NT2/D1 (cell line): ENCODE measurements around the gene MIGA2.
A peak's percentile ranks its signal among the peaks of the same experiment; 100 is the strongest.

Source experiments
- DNase-seq: peaks from one replicate; pipeline ENCODE4 v3.0.0-alpha.2; 2011; ENCODE audit warnings: low read depth, low spot score
- H3K27me3 ChIP-seq: 2 replicates; pipeline ENCODE4 v1.6.0; 2011; ENCODE audit warnings: mild to moderate bottlenecking; ENCODE audit not compliant: insufficient read length, insufficient read depth
- H3K36me3 ChIP-seq: 2 replicates; pipeline ENCODE4 v1.6.1; 2011; ENCODE audit warnings: mild to moderate bottlenecking, low read length, mixed read lengths; ENCODE audit not compliant: insufficient read depth, insufficient read length
- H3K4me1 ChIP-seq: 2 replicates; pipeline ENCODE4 v1.5.1; 2011; ENCODE audit not compliant: insufficient read depth, insufficient read length
- H3K4me3 ChIP-seq: 2 replicates; pipeline ENCODE4 v1.5.1; 2011; ENCODE audit warnings: low read depth; ENCODE audit not compliant: insufficient read length
- H3K9ac ChIP-seq: 2 replicates; pipeline ENCODE4 v1.6.0; 2011; ENCODE audit warnings: low read depth; ENCODE audit not compliant: insufficient read length
- H3K9me3 ChIP-seq: 2 replicates; pipeline ENCODE4 v1.5.1; 2011; ENCODE audit warnings: mild to moderate bottlenecking, low read length; ENCODE audit not compliant: insufficient read depth
- SUZ12 ChIP-seq: IDR thresholded peaks from 2 replicates; pipeline ENCODE4 v1.6.1; 2011; ENCODE audit not compliant: insufficient read length, insufficient read depth; ENCODE audit errors: extremely low read depth
- YY1 ChIP-seq: IDR thresholded peaks from 2 replicates; pipeline ENCODE4 v1.6.1; 2011; ENCODE audit not compliant: insufficient read length, insufficient read depth
- ZNF274 ChIP-seq: IDR thresholded peaks from 2 replicates; pipeline ENCODE4 v1.6.1; 2011; ENCODE audit warnings: mild to moderate bottlenecking, low read depth, low read length

Gene MIGA2, protein sequence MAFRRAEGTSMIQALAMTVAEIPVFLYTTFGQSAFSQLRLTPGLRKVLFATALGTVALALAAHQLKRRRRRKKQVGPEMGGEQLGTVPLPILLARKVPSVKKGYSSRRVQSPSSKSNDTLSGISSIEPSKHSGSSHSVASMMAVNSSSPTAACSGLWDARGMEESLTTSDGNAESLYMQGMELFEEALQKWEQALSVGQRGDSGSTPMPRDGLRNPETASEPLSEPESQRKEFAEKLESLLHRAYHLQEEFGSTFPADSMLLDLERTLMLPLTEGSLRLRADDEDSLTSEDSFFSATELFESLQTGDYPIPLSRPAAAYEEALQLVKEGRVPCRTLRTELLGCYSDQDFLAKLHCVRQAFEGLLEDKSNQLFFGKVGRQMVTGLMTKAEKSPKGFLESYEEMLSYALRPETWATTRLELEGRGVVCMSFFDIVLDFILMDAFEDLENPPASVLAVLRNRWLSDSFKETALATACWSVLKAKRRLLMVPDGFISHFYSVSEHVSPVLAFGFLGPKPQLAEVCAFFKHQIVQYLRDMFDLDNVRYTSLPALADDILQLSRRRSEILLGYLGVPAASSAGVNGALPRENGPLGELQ

DNA sequence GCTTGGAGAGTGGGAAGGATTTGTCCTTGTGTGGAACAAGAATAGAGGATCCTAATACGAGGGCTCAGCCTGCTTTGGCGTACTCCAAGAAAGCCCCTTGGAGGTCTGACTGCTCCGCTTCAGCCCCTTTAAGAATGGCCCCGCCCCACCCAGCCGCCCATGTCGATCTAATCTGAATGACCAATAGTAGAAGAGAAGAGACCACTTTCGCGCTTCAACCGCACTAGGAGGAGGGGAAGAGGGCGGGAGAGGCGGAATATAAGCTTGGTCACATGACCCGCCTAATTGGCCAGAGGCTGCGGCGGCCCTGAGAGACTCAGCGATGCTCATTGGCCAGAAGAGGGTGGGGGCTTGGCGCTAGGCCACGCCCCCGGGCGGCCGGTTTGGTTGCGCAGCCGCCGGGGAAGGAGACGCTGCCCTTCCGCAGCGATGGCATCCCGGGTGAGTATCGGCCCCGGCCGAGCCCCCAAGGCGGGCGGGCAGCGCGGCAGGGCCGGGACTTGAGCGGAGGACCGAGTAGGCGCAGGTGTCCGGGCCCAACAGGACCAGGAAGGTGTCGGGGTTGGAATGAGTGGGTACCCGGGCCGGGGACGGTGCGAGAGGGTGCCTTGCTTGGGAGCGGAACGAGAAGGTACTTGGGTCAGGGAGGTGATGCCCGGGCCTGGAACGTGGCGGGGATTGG is at the start of gene MIGA2:
TSS of gene MIGA2 (plus strand) at position 386 of the 682 bp plus-strand sequence. CDS start 3,969 bp downstream, outside the sequence.
- TF ChIP-seq YY1 (no peak), ZNF274 (no peak), SUZ12 (no peak)
- no peaks in the 10 kb centered on the region for H3K27me3 ChIP-seq
- peaks cover 12% of the 10 kb centered on the region for H3K36me3 ChIP-seq
- peak; percentile 99 for DNase-seq
- peaks cover 13% of the 10 kb centered on the region for H3K4me1 ChIP-seq
- no peaks in the 10 kb centered on the region for H3K9me3 ChIP-seq
- peak within 1 kb of the TSS; percentile 99 for H3K4me3 ChIP-seq
- peak within 1 kb of the TSS; percentile 97 for H3K9ac ChIP-seq

- no peak for TF ChIP-seq ZNF274
- no peak for TF ChIP-seq YY1
- no peak for TF ChIP-seq SUZ12
- no peaks in the 10 kb centered on the region for H3K27me3 ChIP-seq
- H3K9me3 ChIP-seq, result no peaks in the 10 kb centered on the region
- H3K4me1 ChIP-seq, result no peaks in the 10 kb centered on the region
- no peak overlapping the region for H3K4me3 ChIP-seq
- no peak for DNase-seq
- H3K36me3 ChIP-seq, result peaks cover 88% of the 10 kb centered on the region
- no peak overlapping the region for H3K9ac ChIP-seq
Measured at GRCh38 chr9:128986671-128987070, 49.8 kb upstream of the MIGA2 start.

DNA sequence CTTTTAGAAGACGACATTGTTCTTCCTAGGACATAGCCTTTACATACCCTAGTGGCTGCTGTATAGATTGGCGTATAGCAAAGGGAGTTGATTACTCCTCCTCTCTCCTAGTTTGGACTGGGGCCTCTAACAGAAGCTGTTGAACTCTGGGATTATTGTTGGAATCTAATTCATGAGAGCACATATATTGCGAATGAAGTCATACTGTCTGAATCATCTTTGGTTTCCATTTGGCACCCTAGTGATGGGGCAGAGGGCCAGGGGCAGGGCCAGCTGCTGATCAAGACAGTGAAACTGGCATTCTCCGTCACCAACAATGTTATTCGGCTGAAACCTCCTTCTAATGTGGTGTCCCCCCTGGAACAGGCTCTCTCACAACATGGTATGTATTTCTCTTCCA is 48.6 kb upstream of the MIGA2 start:
- peaks cover 88% of the 10 kb centered on the region for H3K36me3 ChIP-seq
- no peak for DNase-seq
- no peaks in the 10 kb centered on the region for H3K27me3 ChIP-seq
- no peaks in the 10 kb centered on the region for H3K9me3 ChIP-seq
- no peak overlapping the region for H3K4me3 ChIP-seq
- no peak overlapping the region for H3K9ac ChIP-seq
- no peak for TF ChIP-seq SUZ12
- TF ChIP-seq ZNF274, result no peak
- no peak for TF ChIP-seq YY1
- no peaks in the 10 kb centered on the region for H3K4me1 ChIP-seq

DNA sequence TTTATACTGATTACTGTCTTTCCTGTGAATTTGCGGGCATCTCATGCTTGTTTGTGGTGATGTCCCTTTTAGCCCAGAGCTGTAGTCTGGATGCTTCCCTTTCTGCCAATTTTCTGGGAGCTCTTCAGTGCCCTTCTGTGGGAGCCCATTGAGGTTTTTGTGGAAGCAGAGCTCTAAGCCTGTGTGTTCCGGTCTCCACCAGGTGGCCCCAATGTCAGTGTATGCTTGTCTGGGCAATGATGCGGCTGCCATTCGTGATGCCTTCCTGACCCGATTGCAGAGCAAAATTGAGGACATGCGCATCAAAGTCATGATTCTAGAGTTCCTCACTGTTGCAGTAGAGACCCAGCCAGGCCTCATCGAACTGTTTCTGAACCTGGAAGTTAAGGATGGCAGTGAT is 43.4 kb upstream of the MIGA2 start:
- no peaks in the 10 kb centered on the region for H3K4me1 ChIP-seq
- peaks cover 86% of the 10 kb centered on the region for H3K36me3 ChIP-seq
- no peaks in the 10 kb centered on the region for H3K27me3 ChIP-seq
- no peak for TF ChIP-seq ZNF274
- no peak overlapping the region for H3K4me3 ChIP-seq
- H3K9me3 ChIP-seq, result no peaks in the 10 kb centered on the region
- DNase-seq, result no peak
- H3K9ac ChIP-seq, result no peak overlapping the region

DNA sequence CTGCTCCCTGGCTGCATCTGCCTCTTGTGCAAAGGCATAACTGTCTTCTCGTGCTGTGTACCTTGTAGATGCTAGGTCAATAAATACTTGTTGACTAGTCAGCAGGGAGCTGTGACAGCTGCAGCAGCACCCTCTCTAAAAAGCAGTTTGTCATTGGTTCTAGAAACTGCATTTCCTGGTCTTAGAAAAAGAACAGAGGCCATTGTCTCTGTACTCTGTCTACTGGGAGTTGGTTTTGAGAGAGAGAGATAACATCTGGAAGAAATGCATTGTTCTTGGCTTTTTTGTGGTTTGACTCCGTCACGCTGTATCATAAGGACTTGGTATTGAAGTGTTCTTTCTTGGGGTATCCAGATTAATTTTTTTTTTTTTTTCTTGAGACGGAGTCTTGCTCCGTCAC is 40.6 kb upstream of the MIGA2 start:
- Histone ChIP-seq H3K27me3 (no peaks in the 10 kb centered on the region), H3K4me1 (no peaks in the 10 kb centered on the region), H3K36me3 (peaks cover 87% of the 10 kb centered on the region), H3K4me3 (no peak overlapping the region), H3K9ac (no peak overlapping the region), H3K9me3 (no peaks in the 10 kb centered on the region)
- TF ChIP-seq ZNF274, result no peak
- no peak for DNase-seq

GRCh38 chr9:128998462-128998861 is 38.0 kb upstream of the MIGA2 start:
- H3K27me3 ChIP-seq, result no peaks in the 10 kb centered on the region
- no peaks in the 10 kb centered on the region for H3K9me3 ChIP-seq
- no peak overlapping the region for H3K9ac ChIP-seq
- no peak for TF ChIP-seq ZNF274
- no peak for TF ChIP-seq YY1
- DNase-seq, result no peak
- H3K36me3 ChIP-seq, result peaks cover 94% of the 10 kb centered on the region
- no peak overlapping the region for H3K4me3 ChIP-seq
- H3K4me1 ChIP-seq, result peaks cover 6% of the 10 kb centered on the region

GRCh38 chr9:128999581-129000206 is 36.7 kb upstream of the MIGA2 start:
- no peak for DNase-seq
- H3K27me3 ChIP-seq, result no peaks in the 10 kb centered on the region
- H3K36me3 ChIP-seq, result peaks cover 86% of the 10 kb centered on the region
- no peaks in the 10 kb centered on the region for H3K9me3 ChIP-seq
- no peak overlapping the region for H3K9ac ChIP-seq
- TF ChIP-seq SUZ12, result no peak
- no peak for TF ChIP-seq YY1
- H3K4me1 ChIP-seq, result peaks cover 6% of the 10 kb centered on the region
- H3K4me3 ChIP-seq, result no peak overlapping the region
